ENCODE measurements around the gene LAMB1. TPM values are rescaled to one million over a fixed set of nuclear protein-coding genes. Genes with fewer than 3 reads are reported as not detected.

The LAMB1 gene
- total RNA-seq, 1 experiment from 2014 or later: 32.0 TPM

- Histone ChIP-seq H3K27ac (ENCODE audit: low read depth, low read length) (no peak overlapping the region), H3K27me3 (ENCODE audit: insufficient read depth, low read length) (no peaks in the 10 kb centered on the region), H3K79me2 (ENCODE audit: insufficient read depth, low read length) (no peaks in the 10 kb centered on the region; the same call in 1 of the 2 replicates), H3K9me2 (ENCODE audit: insufficient read depth) (no peaks in the 10 kb centered on the region), H3K36me3 (ENCODE audit: control insufficient read depth in 1 of 2, insufficient read depth in 2 of 2, low read length in 2 of 2) (peaks cover 30 to 34% of the 10 kb centered on the region in 2 experiments), H3K4me2 (ENCODE audit: low read length) (no peak overlapping the region), H4K20me1 (ENCODE audit: insufficient read depth) (no peaks in the 10 kb centered on the region), H3K4me1 (ENCODE audit: control insufficient read depth in 1 of 2, insufficient read depth in 2 of 2, low read length in 2 of 2) (no peaks in the 10 kb centered on the region), H3K9me3 (ENCODE audit: control insufficient read depth in 1 of 2, insufficient read depth in 1 of 2, low read depth in 1 of 2, low read length in 2 of 2) (no peaks in the 10 kb centered on the region), H3K4me3 (replicated peaks in 1 of 2; ENCODE audit: low read depth in 1 of 2, low read length in 2 of 2) (no peak overlapping the region), H2AFZ (ENCODE audit: low read depth, low read length, poor library complexity, severe bottlenecking) (no peak overlapping the region), H3K9ac (ENCODE audit: low read length) (no peak overlapping the region)
- no TSS peak for BruUV-seq (replicated peaks)
- ChIA-PET RAD21 (ENCODE audit: low non-redundant PET in 1 of 2, low total read pairs in 2 of 2, uncharacterized antibody in 2 of 2, unreplicated experiment in 2 of 2) (no interaction called here), POLR2A (no interaction called here), CTCF (no interaction called here)
- intact Hi-C loops (cut with micrococcal nuclease): no loop called here
- ATAC-seq (no peak), DNase-seq (ENCODE audit: low read depth, low spot score) (no peak)
- TF ChIP-seq, protein P1, sequence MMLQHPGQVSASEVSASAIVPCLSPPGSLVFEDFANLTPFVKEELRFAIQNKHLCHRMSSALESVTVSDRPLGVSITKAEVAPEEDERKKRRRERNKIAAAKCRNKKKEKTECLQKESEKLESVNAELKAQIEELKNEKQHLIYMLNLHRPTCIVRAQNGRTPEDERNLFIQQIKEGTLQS (IDR thresholded peaks at IDR 0.05): no peak
- TF ChIP-seq CEBPB (IDR thresholded peaks at IDR 0.05; ENCODE audit: low read depth) (no peak), ZBTB33 (IDR thresholded peaks at IDR 0.05; ENCODE audit: extremely low read depth, insufficient replicate concordance, low read length) (no peak), ZFX (IDR thresholded peaks at IDR 0.05) (no peak), EZH2 (IDR thresholded peaks at IDR 0.05) (no peak), EGR1 (IDR thresholded peaks at IDR 0.05; ENCODE audit: low read depth) (no peak), POLR2A (IDR thresholded peaks at IDR 0.05; ENCODE audit: borderline replicate concordance, extremely low read depth, insufficient read depth, insufficient read length) (no peak), CTCF (IDR thresholded peaks at IDR 0.05 in 2 of 3, conservative IDR thresholded peaks at IDR 0.05 in 1 of 3; ENCODE audit: borderline replicate concordance in 1 of 3, insufficient read depth in 1 of 3, low read depth in 2 of 3, low read length in 2 of 3) (no peak), JUND (IDR thresholded peaks at IDR 0.05) (no peak), ELF1 (IDR thresholded peaks at IDR 0.05; ENCODE audit: borderline replicate concordance, low read depth) (no peak)
Observed at GRCh38 chr7:107920048-107920772, 82.8 kb downstream of the LAMB1 start.

Data from HCT116 (cell line).